Upper lobe of left lung (tissue), 6 donors: Measurements from ENCODE around the gene AGBL3. TPM values are rescaled to one million over a fixed set of nuclear protein-coding genes. Genes with fewer than 3 reads are reported as not detected.

Source experiments
- ATAC-seq, 2 donors: fragments of 200-7000 bp; cut with Tn5 transposase; one replicate each; pipeline ENCODE4 v1.9.1; 2022; ENCODE audit warnings: mild to moderate bottlenecking in 2 of 2, moderate library complexity in 2 of 2; ENCODE audit not compliant: low FRiP score in 2 of 2
- DNase-seq, 2 donors: peaks; one replicate each; pipeline ENCODE4 v3.0.0-alpha.2; 2019 to 2020
- H3K27ac ChIP-seq, 4 donors: fragments of 200-600 bp; sonication (generic); one replicate each; pipeline ENCODE4 v1.5.1; 2016 to 2019
- H3K27me3 ChIP-seq, 4 donors: fragments of 200-600 bp; sonication (generic); one replicate each; pipeline ENCODE4 v1.5.1; 2017 to 2019
- H3K36me3 ChIP-seq, 4 donors: fragments of 200-600 bp; sonication (generic); one replicate each; pipeline ENCODE4 v1.5.1; 2016 to 2019
- H3K4me1 ChIP-seq, 4 donors: fragments of 200-600 bp; sonication (generic); one replicate each; pipeline ENCODE4 v1.5.1; 2018 to 2019
- H3K4me3 ChIP-seq, 4 donors: fragments of 200-600 bp; sonication (generic); one replicate each; pipeline ENCODE4 v1.5.1; 2017 to 2019; ENCODE audit warnings: mild to moderate bottlenecking in 2 of 4, moderate library complexity in 1 of 4
- H3K9me3 ChIP-seq, 4 donors: fragments of 200-600 bp; sonication (generic); one replicate each; pipeline ENCODE4 v1.5.1; 2018 to 2019
- EP300 ChIP-seq, 4 donors: sonication (generic); formaldehyde crosslinking; IDR thresholded peaks; one replicate each; pipeline ENCODE4 v1.5.1; 2017; ENCODE audit warnings: antibody characterized with exemption in 4 of 4, control low read depth in 2 of 4
- POLR2A ChIP-seq, 4 donors: fragments of 450-650 bp; IDR thresholded peaks; one replicate each; pipeline ENCODE4 v1.5.1; 2016 to 2017; ENCODE audit warnings: antibody characterized with exemption in 4 of 4, mild to moderate bottlenecking in 2 of 4
- POLR2AphosphoS5 ChIP-seq, 2 donors: sonication (generic); formaldehyde crosslinking; IDR thresholded peaks; one replicate each; pipeline ENCODE4 v1.5.1; 2017; ENCODE audit warnings: antibody characterized with exemption in 2 of 2
- WGBS, 2 donors: methylation state at CpG; one replicate each; pipeline ENCODE4 v1.1.5; 2017 to 2018; 5-methylcytosine and 5-hydroxymethylcytosine counted together
- total RNA-seq, 6 donors: library from RNA; depleted of rRNA in 4 of 6; stranded (reverse); fragments of >200 nt in 4 of 6; gene quantifications; one replicate each; pipeline versions ENCODE4 v1.1.0 to v1.2.1, GENCODE V29; 2016 to 2021
- TF ChIP-seq, protein P1 (sequence below), 6 experiments: fragments of 450-650 bp in 4 of 6; fragments of 200-600 bp in 2 of 6; sonication (generic) in 2 of 6; IDR thresholded peaks; one replicate each; pipeline ENCODE4 v1.5.1; 2016 to 2019; ENCODE audit warnings: antibody characterized with exemption in 6 of 6
- donor health status: DM: no; HTN: no; CAD: no; lungs with moderate emphysema.
- donor health status: DM: no; HTN: yes; CAD: no; lungs with severe emphysema.

Gene AGBL3
- total RNA-seq, 6 donors from 2014 or later, result 1.0 to 5.2 (median 2.5) TPM

DNA sequence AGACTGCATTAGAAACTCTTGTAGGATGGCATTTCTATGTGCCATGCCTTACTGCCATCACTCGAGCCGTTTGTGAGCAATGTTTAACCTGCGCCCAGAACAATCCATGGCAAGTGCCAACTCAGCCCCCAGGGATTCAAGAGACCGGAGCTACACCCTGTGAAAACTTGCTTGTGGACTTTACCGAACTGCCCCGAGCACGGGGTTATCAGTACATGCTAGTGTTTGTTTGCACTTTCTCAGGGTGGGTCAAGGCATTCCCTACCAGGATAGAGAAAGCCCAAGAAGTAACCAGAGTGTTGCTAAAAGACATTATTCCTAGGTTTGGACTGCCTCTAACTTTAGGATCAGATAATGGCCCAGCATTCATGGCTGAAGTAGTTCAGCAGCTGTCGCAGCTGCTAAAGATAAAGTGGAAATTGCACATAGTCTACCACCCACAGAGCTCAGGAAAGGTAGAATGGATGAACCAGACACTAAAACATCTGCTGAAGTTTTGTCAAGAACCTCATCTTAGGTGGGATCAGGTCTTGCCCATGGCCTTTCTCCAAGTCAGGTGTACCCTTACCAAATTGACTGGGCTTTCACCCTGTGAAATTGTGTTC is 193.1 kb downstream of the AGBL3 start:
- TF ChIP-seq, protein P1, sequence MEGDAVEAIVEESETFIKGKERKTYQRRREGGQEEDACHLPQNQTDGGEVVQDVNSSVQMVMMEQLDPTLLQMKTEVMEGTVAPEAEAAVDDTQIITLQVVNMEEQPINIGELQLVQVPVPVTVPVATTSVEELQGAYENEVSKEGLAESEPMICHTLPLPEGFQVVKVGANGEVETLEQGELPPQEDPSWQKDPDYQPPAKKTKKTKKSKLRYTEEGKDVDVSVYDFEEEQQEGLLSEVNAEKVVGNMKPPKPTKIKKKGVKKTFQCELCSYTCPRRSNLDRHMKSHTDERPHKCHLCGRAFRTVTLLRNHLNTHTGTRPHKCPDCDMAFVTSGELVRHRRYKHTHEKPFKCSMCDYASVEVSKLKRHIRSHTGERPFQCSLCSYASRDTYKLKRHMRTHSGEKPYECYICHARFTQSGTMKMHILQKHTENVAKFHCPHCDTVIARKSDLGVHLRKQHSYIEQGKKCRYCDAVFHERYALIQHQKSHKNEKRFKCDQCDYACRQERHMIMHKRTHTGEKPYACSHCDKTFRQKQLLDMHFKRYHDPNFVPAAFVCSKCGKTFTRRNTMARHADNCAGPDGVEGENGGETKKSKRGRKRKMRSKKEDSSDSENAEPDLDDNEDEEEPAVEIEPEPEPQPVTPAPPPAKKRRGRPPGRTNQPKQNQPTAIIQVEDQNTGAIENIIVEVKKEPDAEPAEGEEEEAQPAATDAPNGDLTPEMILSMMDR (IDR thresholded peaks at IDR 0.05), result no peak
- TF ChIP-seq POLR2A (IDR thresholded peaks at IDR 0.05) (no peak), POLR2AphosphoS5 (IDR thresholded peaks at IDR 0.05) (no peak), EP300 (IDR thresholded peaks at IDR 0.05) (no peak)
- DNase-seq (no peak), ATAC-seq (no peak)
- 64 to 82% methylated on average over 8 of the region's 8 CpGs for WGBS, 2 donors
- Histone ChIP-seq H3K4me1 (no peaks in the 10 kb centered on the region), H3K27me3 (no peaks in the 10 kb centered on the region), H3K9me3 (peaks cover 12 to 36% (median 30%) of the 10 kb centered on the region in 4 donors), H3K27ac (no peak overlapping the region), H3K36me3 (peaks cover 3 to 35% (median 27%) of the 10 kb centered on the region in 4 donors), H3K4me3 (no peak overlapping the region)

DNA sequence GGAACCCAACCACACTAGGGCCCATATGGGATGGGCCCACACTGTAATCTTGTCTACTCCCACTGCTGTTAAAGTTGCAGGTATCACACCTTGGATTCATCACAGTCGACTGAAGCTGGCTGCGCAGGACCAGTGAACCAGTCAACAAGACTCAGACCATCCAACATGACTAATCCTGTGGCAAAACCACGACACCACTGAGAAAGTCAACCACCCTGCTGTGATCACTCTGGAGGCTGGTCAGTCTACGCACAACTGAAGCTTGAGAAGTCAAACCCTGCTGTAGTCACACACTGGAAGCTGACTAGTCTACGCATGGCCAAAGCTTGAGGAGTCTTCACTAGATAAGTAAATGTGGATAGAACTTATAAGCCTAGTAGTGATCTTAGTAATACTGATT is 193.8 kb downstream of the AGBL3 start:
- no peak overlapping the region for H3K4me3 ChIP-seq

DNA sequence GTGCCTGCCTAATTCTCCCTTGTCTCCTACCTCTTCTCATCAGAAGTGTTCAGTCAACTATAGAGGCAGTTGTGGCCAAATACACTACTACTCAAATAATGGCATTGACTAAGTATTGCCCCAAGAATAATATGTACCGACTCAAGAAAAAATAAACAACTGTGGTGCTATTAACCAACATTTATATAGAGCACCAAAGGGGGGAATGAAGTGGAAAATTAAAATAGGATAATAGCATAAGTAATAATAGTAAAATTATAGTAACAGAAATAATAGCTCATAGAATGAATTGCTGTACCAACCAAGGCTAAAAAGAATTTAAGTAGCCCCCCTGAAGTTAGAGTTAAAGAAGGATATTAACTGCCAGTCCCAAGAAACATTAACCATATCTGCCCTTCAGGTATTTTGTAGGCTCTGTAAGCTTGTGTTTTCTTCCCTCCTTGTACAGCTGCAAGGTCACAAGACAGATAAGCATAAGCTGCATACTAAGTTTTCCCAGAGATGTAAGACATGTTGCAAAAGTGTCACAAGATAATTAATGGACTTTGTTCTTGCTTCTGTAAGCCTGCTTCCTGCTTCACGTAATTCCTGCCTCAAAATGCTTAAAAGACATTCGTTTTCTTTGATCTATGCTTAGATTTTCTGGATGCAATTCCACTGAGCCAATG is 195.1 kb downstream of the AGBL3 start:
- Histone ChIP-seq H3K36me3 (peaks cover 19 to 54% (median 46%) of the 10 kb centered on the region in 4 donors), H3K27me3 (no peaks in the 10 kb centered on the region), H3K27ac (no peak overlapping the region), H3K4me3 (no peak overlapping the region), H3K9me3 (peaks cover 12 to 36% (median 30%) of the 10 kb centered on the region in 4 donors), H3K4me1 (no peaks in the 10 kb centered on the region)
- no peak for DNase-seq
- WGBS, 2 donors, result 93 to 94% methylated on average over 3 of the region's 3 CpGs
- TF ChIP-seq POLR2AphosphoS5 (IDR thresholded peaks at IDR 0.05) (no peak), POLR2A (IDR thresholded peaks at IDR 0.05) (no peak), EP300 (IDR thresholded peaks at IDR 0.05) (no peak)
- TF ChIP-seq, protein P1 (IDR thresholded peaks at IDR 0.05), result no peak
- no peak for ATAC-seq

More for the DNA sequence above, 193.8 kb downstream of the AGBL3 start:
- Histone ChIP-seq H3K27me3 (no peaks in the 10 kb centered on the region), H3K36me3 (peaks cover 9 to 42% (median 33%) of the 10 kb centered on the region in 4 donors), H3K4me1 (no peaks in the 10 kb centered on the region), H3K27ac (no peak overlapping the region), H3K9me3 (peaks cover 12 to 36% (median 30%) of the 10 kb centered on the region in 4 donors)
- 91 to 97% methylated on average over 5 of the region's 5 CpGs for WGBS, 2 donors
- no peak for TF ChIP-seq EP300 (IDR thresholded peaks at IDR 0.05)
- ATAC-seq, result no peak
- DNase-seq, result no peak

DNA sequence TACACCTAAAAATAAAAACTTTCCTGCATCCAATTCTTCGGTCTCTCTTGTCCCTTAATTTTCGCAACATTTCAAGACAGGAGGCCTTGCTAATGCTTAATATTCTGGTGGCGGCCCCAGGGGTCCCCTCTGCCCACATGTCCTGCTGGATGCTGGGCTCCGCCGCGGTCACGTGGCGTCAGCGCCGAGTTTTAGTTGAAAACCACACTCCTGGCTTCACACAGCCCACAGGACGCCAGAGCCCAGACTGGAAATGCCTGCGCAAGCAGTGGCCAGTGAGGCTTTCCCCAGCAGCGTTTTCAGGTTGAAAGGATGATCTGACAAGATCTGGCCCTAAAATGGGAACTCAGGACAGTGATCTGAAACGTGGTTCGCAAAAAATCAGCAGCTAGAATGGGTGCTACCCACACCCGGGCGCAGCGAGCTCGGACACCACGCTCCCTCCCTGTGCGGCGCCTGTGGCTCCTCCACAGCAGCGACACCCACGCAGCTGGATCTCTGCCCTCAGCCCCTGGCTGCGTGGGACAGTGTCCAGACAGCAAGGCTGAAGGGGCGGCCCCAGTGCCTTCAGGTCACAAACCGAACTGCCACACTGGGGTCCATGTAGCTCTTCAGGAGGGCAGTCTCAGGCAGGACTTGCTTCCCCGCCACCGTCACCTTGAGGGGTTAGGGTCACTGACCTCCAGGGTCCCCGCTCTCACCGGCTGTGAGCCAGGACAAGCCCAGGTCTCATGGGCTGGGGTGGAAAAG is 195.8 kb downstream of the AGBL3 start:
- ATAC-seq (no peak), DNase-seq (peak in 1 of 2 donors; percentile 74)
- TF ChIP-seq, protein P1 (IDR thresholded peaks at IDR 0.05), result no peak
- no peak for TF ChIP-seq POLR2AphosphoS5 (IDR thresholded peaks at IDR 0.05)
- TF ChIP-seq POLR2A (IDR thresholded peaks at IDR 0.05), result no peak
- TF ChIP-seq EP300 (IDR thresholded peaks at IDR 0.05), result no peak
- Histone ChIP-seq H3K27me3 (no peaks in the 10 kb centered on the region), H3K36me3 (peaks cover 24 to 57% (median 53%) of the 10 kb centered on the region in 4 donors), H3K4me1 (no peaks in the 10 kb centered on the region), H3K9me3 (peaks cover 12 to 36% (median 30%) of the 10 kb centered on the region in 4 donors), H3K4me3 (no peak overlapping the region), H3K27ac (no peak overlapping the region)
- WGBS, 2 donors, result 98% methylated on average over 17 to 30 of the region's 31 CpGs

GRCh38 chr7:135183478-135183877 is 197.2 kb downstream of the AGBL3 start:
- Histone ChIP-seq H3K4me3 (no peak overlapping the region), H3K36me3 (peaks cover 30 to 70% (median 65%) of the 10 kb centered on the region in 4 donors), H3K27me3 (no peaks in the 10 kb centered on the region), H3K9me3 (peaks cover 12 to 36% (median 30%) of the 10 kb centered on the region in 4 donors), H3K27ac (no peak overlapping the region), H3K4me1 (no peaks in the 10 kb centered on the region)
- WGBS, 2 donors, result 93 to 96% methylated on average over 7 of the region's 7 CpGs
- DNase-seq (no peak), ATAC-seq (no peak)
- TF ChIP-seq, protein P1 (IDR thresholded peaks at IDR 0.05), result no peak
- no peak for TF ChIP-seq POLR2A (IDR thresholded peaks at IDR 0.05)
